GF-D8 (cell line): ENCODE results near the gene ATP6V1G2.
"Not testable (repeated sequence)": the region's sequence is repeated elsewhere in the genome, so short reads cannot be mapped to it uniquely, and the experiment has no call there.

Source experiments
- DNase-seq: peaks from one replicate; lab custom pipeline; 2025; lab: John Stamatoyannopoulos, UW

Gene ATP6V1G2

GRCh38 chr6:31546339-31546957, at the start of gene ATP6V1G2:
ATP6V1G2 (minus strand) TSS chr6:31546608; CDS start chr6:31546559, 49 bp downstream.
- DNase-seq = peak; percentile 45

- no peak for DNase-seq
These were observed 46.0 kb upstream of the ATP6V1G2 start for GRCh38 chr6:31592396-31592771.

DNA sequence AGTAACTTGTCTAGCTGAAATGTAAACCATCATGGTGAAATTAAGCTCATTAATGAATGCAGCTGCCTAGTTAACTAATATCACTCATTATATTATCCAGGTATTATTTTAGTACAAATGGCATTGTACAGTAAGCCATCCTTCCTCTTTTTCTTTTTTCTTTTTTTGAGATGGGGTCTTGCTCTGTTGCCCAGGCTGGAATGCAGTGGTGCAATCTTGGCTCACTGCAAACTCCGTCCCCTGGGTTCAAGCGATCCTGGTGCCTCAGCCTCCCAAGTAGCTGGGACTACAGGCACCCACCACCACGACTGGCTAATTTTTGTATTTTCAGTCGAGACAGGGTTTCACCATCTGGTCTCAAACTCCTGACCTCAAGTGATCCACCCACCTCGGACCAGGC, 44.3 kb upstream of the ATP6V1G2 start:
- not testable (repeated sequence) for DNase-seq

DNA sequence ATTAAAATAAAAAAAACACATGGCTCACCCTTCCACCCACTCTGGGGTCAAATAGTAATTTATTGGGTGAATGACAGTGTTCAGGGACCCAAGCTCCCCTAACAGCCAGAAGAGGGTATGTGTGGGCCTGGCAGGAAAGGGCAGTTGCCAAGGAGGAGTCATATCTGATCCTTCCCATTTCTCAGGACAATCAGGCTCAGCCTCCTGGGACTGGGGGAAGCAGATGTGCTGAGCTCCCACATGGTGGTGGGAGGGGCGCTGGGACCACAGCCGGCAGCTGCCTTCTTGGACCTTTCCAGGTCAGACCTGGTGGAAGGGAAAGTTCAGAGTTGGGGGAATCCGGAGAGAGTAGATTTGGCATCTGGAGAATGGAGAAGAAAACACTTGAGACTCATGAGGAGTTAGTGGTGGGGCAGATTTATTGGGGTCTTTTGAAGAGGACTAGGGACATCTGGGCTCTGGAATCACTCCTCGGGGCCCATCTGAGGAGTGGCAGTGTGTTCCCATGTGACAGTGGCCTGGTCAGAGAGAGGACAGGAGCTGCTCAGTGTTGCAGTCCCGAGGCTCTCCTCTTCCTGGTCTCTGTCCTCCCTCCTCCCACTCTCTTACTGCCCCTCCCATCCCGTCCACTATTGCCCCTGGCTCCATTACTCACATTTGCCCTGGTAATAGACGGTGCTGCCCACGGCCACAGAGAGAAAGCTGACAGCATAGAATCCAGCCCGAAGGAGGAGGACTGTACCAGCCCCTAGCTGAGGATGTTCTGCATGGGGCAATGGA, 42.7 kb upstream of the ATP6V1G2 start:
- DNase-seq = no peak

DNA sequence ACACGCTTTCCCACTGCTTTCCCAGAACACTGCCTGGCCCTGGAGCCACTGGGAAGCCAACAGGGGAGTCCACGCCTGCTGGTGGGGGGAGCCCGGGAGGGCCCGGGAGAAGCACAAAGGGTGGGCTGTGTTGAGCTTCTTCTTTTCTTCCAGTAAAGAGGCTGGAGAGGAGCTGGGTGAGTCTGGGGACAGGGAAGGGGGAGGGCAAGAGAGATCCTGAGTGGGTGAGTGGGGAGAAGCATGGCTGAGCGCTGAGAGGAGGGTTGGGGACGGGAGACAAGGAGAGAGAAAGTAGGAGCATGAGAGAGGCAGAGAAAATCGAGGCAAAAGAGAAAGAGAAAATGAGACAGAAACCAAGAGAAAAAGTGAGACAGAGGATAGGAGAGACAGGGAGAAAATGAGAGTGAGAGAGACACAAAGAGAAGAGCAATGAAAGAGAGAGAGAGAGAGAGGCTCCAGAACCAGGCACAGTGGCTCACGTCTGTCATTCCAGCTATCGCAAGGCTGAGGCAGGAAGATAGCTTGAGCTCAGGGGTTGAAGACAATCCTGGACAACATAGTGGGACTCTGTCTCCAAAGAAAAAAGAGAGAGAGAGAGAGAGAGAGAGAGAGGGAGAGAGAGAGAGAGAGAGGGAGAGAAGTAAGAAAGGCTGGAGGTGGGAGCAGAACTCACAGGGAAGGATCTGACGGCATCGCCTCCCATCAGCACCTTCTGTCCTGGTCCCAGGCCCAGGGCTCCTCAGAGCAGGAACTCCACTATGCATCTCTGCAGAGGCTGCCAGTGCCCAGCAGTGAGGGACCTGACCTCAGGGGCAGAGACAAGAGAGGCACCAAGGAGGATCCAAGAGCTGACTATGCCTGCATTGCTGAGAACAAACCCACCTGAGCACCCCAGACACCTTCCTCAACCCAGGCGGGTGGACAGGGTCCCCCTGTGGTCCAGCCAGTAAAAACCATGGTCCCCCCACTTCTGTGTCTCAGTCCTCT, 41.7 kb upstream of the ATP6V1G2 start:
- DNase-seq = no peak

DNA sequence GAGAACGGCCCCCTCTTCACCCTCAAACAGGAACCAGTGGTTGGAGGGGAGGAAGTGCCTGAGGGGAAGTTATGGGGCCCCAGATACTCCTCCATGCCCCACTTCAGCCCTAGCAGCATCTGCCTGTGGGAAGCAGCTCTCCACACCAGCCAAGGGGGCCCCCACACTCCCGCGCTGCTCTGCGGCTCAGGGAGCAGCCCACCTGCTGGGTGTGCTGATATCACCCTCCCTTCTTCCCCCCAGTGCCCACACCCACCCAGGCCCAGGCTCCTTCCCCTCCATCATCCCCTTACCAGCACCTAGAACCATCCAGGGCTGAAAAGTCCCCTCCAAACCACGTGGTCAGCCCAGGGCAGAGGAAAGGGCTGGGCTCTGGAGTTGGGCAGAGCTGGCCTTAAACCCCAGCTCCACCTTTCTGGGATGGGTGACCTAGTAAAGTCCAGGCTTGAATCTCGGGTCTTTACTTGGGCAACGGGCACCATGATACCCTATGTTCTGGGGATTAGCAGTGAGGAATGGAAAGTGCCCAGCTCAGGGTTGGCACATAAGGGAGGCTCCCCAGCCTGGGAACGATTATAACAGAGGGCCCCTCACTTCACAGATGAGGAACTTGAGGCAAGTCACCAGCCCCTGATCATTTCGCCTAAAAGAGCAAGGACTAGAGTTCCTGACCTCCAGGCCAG, 40.3 kb upstream of the ATP6V1G2 start:
- DNase-seq = peak; percentile 94

GRCh38 chr6:31586008-31586407, 39.6 kb upstream of the ATP6V1G2 start, which contains the start of gene LST1:
LST1 (plus strand) TSS chr6:31586277; CDS start chr6:31587300, 1,023 bp downstream.
- DNase-seq = peak; percentile 91

- DNase-seq = peak; percentile 38
These were observed 39.1 kb upstream of the ATP6V1G2 start for GRCh38 chr6:31585491-31585890.

GRCh38 chr6:31582230-31582643, 35.8 kb upstream of the ATP6V1G2 start, which contains the start of gene LTB:
LTB (minus strand) TSS chr6:31582424; CDS start chr6:31582417, 7 bp downstream.
- no peak for DNase-seq

GRCh38 chr6:31581434-31582229, 35.2 kb upstream of the ATP6V1G2 start:
- no peak for DNase-seq

DNA sequence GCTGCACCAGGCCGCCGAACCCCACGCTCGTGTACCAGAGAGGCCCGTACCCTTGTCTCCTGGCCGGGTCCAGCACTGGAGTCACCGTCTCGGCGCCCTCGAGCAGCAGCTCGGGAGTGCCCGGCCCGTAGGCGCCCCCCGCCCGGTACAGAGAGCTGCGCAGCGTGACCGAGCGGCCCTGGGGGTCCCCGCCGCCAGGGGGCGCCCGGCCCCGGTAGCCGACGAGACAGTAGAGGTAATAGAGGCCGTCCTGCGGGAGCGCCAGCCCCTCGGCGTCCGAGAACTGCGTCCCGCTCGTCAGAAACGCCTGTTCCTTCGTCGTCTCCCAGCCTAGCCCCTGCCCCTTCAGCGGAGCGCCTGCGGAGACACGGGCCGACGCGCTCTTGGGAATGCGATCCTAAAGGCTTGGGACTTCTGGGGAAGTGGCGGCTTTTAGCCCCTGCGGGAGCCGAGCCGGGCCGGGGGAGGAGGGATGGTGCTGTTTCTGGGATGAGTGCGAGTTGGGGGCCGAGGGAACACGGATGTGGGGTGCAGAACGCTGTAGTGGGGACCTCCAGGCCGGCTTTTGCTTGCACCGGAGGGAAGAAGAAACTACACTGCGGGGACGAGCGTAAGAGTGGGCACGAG, 34.5 kb upstream of the ATP6V1G2 start:
- DNase-seq = peak; percentile 45

DNA sequence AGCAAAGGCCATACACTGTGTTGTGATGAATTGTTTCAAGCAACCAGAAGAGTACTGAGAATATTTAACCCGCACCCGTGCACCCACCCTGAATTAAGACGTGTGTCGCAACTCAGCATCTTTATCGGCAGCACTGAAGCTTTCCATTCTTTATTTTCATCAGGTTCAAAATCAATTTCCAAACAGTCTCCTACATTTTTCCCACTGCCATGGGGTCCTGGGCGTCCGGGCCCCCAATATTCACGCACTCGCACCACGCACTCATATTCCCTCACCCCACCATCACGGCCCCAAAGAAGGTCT, 34.0 kb upstream of the ATP6V1G2 start:
- DNase-seq = no peak

- no peak for DNase-seq
These were observed 33.4 kb upstream of the ATP6V1G2 start for GRCh38 chr6:31579546-31580437.

DNA sequence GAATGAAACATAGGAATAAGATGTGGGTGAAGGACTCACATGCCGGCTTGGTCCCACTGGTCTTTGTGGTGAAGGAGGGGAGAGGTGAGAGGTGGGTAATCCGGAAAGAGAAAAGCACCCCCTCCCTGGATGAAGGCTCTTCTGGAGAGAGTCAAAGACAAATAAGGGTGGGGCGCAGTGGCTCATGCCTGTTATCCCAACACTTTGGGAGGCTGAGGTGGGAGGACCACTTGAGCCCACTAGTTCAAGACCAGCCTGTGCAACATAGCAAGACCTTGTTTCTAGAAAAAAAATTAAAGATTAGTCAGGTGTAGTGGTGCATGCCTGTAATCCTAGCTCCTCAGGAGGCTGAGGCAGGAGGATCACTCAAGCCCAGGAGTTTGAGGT, 32.7 kb upstream of the ATP6V1G2 start:
- no peak for DNase-seq

GRCh38 chr6:31578184-31579118, 32.0 kb upstream of the ATP6V1G2 start:
- DNase-seq = no peak

DNA sequence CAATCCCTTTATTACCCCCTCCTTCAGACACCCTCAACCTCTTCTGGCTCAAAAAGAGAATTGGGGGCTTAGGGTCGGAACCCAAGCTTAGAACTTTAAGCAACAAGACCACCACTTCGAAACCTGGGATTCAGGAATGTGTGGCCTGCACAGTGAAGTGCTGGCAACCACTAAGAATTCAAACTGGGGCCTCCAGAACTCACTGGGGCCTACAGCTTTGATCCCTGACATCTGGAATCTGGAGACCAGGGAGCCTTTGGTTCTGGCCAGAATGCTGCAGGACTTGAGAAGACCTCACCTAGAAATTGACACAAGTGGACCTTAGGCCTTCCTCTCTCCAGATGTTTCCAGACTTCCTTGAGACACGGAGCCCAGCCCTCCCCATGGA, 31.2 kb upstream of the ATP6V1G2 start:
- DNase-seq = no peak

DNA sequence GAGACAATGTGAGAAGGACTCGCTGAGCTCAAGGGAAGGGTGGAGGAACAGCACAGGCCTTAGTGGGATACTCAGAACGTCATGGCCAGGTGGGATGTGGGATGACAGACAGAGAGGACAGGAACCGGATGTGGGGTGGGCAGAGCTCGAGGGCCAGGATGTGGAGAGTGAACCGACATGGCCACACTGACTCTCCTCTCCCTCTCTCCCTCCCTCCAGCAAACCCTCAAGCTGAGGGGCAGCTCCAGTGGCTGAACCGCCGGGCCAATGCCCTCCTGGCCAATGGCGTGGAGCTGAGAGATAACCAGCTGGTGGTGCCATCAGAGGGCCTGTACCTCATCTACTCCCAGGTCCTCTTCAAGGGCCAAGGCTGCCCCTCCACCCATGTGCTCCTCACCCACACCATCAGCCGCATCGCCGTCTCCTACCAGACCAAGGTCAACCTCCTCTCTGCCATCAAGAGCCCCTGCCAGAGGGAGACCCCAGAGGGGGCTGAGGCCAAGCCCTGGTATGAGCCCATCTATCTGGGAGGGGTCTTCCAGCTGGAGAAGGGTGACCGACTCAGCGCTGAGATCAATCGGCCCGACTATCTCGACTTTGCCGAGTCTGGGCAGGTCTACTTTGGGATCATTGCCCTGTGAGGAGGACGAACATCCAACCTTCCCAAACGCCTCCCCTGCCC, 30.6 kb upstream of the ATP6V1G2 start:
- DNase-seq = no peak
